HG03575 (cell line): ENCODE data around the gene MT1E.
A peak's percentile ranks its signal among the peaks of the same experiment; 100 is the strongest.
"Not testable (repeated sequence)": the region's sequence is repeated elsewhere in the genome, so short reads cannot be mapped to it uniquely, and the experiment has no call there.

ENCODE experiments used
- ATAC-seq: cut with Tn5 transposase; IDR thresholded peaks from one replicate; pipeline ENCODE4 v1.9.1; 2021; ENCODE audit not compliant: unreplicated experiment, insufficient number of reproducible peaks, low FRiP score; ENCODE audit errors: extremely low read depth

The MT1E gene

GRCh38 chr16:56625140-56625942 is at the start of gene MT1E:
TSS of gene MT1E (plus strand) at chr16:56625781. CDS start at chr16:56625852, 71 bp downstream.
- no peak for ATAC-seq

DNA sequence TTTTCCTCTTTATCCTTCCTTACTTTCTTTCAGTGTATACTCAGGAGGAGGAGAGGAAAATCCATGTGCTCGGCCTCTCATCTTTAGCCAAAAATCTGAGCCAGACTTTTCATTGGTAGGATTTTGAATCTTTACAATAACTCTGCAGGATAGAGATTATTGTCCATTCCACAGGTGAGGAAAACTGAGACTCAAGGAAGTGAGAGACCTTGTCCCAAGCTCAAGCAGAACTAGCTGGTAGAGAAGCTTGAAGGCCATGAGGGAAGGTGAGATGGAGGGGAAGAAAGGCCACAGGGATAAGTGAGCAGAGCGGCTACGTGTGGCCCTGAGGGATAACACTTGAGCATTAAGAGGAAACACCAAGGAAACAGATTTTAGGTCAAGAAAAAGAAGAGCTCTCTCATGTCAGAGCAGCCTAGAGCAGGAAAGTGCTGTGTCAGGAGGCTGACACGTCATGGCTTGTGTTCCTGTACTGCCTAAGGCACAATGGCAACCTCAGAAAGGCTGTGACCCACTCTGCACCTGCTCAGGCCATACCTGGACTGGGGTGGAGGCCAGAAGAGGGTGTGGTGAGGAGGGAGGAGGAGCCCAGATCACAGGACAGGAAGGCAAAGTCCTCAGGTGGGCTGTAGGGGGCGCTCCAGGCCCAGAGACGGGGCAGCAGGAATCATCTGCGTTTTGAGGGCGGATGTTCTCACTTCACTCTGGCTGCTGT is 48.8 kb upstream of the MT1E start:
- ATAC-seq, result peak; percentile 64

DNA sequence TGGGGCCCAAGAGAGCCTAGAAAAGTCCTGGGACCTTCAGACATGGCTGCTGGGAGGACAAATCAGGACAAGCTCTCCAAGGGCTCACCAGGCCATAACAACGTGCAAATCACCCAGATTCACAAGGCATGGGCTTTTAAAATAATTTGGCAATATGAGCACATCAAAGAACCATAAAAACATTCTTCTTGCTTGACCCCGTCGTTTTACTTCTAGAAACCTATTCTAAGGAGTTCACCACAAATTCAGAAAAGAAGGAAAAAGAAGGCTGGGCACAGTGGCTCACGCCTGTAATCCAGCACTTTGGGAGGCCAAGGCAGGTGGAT is 48.3 kb upstream of the MT1E start:
- ATAC-seq, result no peak

DNA sequence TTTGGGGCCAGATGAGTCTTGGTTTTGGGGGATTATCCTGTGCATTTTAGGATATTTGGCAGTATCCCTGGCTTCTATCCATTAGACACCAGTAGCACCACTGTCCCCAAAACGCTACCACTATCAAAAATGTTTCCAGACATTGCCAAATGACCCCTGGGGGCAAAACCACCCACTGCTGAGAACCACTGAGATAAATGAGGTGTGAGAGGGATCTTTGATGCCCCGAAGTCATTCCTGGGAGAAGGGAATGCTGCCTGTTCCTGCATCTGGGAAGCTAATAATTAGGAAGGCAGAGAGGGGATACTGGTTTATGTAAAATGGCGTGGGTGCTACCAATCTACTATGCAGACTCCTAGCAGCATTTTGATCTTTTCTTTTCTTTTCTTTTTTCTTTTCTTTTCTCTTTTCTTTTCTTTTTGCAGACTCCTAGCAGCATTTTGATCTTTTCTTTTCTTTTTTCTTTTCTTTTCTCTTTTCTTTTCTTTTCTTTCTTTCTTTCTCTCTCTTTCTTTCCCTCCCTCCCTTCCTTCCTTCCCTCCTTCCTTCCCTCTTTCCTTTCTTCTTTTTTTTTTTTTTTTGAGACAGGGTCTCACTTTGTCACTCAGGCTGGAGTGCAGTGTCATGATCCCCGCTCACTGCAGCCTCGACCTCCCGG is 45.1 kb upstream of the MT1E start:
- no peak for ATAC-seq

DNA sequence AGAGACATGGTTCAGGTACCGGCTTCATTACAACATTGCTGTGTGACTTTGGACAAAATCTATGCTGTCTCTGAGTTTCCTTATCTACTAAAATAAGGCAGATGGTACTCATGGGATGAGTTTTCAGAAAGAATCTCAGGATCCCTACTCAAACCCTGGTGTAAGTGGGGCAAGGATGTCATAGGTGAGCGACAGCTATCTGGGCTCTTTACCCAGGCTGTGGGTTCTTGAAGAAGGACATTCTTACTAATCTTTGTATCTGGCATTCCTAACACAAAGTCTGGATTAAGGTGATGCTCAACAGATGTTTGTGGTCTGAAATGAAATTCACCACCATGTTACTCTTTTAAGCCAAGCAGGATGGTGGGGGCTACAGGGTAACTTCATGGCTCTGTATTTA is 42.7 kb upstream of the MT1E start:
- ATAC-seq, result not testable (repeated sequence)

GRCh38 chr16:56583351-56584168 is 42.0 kb upstream of the MT1E start:
- ATAC-seq, result no peak

DNA sequence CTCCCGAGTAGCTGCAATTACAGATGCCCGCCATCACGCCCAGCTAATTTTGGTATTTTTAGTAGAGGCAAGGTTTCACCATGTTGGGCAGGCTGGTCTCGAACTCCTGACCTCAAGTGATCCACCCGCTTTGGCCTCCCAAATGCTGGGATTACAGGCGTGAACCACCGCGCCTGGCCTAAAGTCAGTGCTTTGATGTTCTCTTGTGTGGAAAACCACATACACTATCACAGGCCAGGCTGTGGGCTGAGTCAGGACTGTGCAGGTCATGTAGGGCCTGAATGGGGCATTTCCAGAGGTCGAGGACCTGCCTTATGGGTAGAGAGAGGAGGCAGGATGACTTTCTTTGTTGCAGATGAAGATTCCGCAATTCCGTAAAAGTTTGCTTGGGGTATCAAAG is 41.3 kb upstream of the MT1E start:
- no peak for ATAC-seq

DNA sequence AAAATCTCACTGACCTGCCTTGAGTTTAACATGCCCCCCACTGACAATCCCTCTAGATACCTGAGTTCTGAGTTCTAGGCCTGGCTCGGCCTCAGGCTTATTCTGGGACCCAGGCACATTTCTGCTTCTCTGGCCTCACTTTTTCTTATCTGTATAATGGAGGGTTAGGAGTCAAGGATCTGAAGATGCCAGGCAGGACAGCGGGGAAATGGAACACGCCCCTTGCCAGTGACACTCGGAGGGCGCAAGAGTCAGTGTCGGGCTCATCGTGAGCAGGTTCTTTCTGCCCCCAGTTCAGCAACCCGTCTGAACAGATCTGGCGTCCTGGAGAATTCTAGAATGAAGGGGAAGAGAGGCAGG is 36.8 kb upstream of the MT1E start:
- no peak for ATAC-seq

DNA sequence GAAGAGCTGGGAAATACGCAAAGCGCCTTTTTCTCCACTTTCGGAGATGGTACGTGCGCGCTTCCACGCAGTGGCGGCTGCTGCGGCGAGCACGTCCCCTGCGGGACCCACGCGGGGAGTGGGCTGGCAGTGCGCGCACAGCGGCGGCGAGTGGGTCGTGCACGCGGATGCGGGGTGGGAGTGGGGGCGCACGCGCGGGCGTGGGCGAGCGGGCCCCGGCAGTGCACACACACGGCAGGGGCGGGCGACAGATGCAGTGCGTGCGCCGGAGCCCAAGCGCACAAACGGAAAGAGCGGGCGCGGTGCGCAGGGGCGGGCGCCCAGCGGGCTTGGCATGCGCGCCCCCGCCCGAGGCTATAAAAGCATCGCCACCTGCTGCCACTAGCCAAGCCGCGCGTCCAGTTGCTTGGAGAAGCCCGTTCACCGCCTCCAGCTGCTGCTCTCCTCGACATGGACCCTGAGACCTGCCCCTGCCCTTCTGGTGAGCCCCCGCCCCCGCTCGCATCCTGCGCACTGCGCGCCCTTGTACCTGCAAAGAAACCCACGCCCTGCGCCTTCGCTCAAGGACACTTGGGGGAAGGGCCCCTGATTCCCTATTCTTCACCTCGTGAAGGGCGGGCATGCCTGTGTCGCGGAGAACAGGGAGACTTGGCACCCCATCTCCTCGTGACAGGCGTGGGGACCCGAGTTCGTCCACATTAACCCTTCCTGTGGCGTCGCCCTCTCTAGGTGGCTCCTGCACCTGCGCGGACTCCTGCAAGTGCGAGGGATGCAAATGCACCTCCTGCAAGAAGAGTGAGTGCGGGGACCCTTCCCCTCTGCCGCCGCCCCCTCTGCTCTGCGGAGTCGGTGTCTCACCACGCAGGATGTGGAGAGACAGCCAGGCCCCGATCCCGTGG is 36.2 kb upstream of the MT1E start, which contains the start of gene MT3:
MT3 (plus strand) TSS at position 388 of the 899 bp plus-strand sequence; CDS start at position 451, 63 bp downstream.
- ATAC-seq, result no peak

DNA sequence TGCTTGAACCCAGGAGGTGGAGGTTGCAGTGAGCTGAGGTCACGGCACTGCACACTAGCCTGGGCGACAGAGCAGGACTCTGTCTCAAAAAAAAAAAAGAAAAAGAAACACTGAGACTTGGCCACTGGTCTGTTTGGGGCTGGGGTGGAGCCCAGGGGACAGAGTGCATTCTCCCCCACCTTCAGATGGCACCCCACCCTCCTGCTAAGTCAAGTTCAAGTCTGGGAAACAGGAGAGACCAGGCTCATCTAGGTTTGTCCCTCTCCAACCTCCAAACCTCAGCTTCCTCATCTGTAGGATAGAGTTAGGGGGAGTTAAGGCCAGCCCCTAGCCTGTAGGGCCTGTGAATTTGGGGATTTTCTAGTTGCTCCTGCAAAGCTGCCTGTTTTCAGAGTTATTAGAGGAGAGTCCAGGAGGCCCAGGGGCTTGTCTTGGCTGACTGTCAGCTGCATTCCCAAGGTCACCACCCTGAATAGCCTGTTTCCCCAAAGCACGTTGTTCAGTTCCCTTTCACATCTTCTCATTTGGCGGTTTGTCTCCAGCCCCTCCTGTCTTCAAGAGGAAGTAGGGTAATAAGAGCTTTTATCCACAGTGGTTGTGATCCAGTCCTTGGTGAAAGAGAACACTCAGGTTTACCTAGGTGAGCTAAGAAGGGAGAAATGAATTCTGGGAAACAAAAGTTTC is 34.1 kb upstream of the MT1E start:
- no peak for ATAC-seq

GRCh38 chr16:56593573-56594291 is 31.8 kb upstream of the MT1E start:
- ATAC-seq, result no peak

GRCh38 chr16:56594292-56594619 is 31.3 kb upstream of the MT1E start:
- ATAC-seq, result no peak

- ATAC-seq, result no peak
Observed at GRCh38 chr16:56600398-56600999, 25.1 kb upstream of the MT1E start.

- ATAC-seq, result no peak
Observed at GRCh38 chr16:56601325-56601724, 24.3 kb upstream of the MT1E start.

GRCh38 chr16:56603589-56603988 is 22.0 kb upstream of the MT1E start:
- no peak for ATAC-seq

DNA sequence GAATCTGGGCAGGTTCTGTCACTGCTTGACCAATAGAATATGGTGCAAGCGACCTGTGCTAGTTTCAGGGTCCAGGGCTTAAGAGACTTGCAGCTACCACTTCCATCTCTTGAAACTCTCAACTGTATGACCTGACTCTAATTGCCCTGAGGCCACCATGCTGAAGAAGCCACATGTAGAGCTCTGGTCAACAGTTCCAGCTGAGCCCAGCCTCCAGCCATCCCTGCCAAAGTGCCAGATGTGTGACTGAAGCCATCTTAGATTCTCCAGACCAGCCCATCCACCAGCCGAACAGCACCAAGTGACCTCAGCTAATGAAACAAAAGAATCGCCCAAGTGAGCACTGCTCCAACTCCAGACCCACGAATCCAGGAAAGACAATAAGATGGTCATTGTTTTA is 20.6 kb upstream of the MT1E start:
- no peak for ATAC-seq

GRCh38 chr16:56605475-56605874 is 20.1 kb upstream of the MT1E start:
- no peak for ATAC-seq
